ENCODE results near the gene KMT5B. TPM values are rescaled to one million over a fixed set of nuclear protein-coding genes. Genes with fewer than 3 reads are reported as not detected.
A peak's percentile ranks its signal among the peaks of the same experiment; 100 is the strongest.

Gene KMT5B
- polyA plus RNA-seq, 10 donors = 30.1 to 52.8 (median 44.7) TPM

DNA sequence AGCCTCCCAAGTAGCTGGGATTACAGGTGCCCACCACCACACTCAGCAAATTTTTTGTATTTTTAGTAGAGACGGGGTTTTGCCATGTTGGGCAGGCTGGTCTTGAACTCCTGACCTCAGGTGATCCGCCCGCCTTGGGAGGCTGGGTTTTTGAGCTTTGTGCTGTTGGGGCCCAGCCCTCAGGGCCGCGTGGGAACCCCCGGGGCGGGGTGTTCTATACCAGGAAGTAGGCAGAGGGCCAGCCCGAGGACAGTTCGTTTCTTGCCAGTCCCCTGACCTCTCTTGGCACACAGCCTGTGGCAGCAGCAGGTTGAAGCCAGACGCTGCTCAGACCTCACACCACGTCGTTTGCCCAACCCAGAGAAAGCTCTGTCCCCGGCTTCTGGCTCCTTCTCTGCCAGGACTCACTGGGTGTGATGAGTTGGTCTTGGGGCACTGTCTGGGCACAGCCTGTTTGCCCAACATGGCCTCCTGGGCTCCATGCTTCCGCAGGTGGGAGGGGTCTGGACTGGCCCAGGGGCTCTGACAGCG lies 67.0 kb downstream of the KMT5B start:
- peak in 1 of 3 donors; percentile 29 for DNase-seq

DNA sequence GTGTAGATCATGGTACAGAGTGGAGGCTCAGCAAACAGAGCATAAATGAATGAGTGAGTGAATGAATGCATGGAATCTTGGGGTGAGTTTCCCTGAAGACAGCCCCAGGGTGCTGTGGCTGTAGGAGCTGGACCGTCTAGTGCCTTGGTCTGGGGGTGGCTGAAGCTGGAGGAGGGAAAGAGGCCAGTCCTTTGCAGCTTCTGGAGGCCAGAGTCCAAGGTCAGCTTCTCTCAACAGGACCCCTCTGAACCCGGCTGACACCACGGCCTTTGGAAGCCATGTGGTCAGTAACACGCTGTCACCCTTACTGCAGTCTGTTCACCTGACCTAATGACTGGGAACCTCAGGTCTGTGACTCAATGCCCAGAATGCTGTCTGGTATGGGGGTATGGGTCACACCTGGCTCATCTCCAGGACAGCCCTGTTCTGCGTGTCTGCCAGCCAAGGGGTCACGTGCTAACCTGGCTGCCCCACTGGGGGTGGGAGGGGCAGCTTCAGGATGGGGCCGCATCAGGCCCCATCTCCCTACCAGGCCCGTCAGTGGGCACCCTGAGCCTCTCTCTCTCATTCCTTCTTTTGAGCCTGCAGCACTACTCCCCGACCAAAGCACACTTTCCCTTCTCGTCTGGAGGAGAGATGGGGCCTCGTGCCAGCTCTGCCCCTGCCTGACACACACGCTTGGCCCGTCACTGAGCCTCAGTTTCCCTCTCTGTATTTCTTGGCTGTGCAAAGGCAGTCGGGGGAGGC lies 67.8 kb downstream of the KMT5B start:
- no peak for DNase-seq

DNA sequence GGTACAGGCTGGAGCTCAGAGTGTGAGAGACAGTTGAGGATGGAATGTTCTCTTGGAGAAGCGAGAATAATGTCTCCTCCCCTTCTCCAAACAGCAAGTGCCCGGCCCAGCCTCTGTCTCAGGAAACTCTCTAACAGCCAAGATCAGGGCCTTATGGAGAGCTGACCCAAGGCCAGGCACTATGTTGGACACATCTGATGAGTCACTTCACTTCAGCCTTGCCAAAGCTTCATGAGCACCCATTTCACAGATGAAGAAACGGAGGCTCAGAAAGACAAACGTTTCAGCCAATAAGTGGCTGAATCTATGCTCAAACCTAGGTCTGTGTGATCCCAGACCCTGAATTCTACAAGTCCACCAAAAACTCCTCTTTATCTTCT lies 69.8 kb downstream of the KMT5B start:
- no peak for DNase-seq

DNA sequence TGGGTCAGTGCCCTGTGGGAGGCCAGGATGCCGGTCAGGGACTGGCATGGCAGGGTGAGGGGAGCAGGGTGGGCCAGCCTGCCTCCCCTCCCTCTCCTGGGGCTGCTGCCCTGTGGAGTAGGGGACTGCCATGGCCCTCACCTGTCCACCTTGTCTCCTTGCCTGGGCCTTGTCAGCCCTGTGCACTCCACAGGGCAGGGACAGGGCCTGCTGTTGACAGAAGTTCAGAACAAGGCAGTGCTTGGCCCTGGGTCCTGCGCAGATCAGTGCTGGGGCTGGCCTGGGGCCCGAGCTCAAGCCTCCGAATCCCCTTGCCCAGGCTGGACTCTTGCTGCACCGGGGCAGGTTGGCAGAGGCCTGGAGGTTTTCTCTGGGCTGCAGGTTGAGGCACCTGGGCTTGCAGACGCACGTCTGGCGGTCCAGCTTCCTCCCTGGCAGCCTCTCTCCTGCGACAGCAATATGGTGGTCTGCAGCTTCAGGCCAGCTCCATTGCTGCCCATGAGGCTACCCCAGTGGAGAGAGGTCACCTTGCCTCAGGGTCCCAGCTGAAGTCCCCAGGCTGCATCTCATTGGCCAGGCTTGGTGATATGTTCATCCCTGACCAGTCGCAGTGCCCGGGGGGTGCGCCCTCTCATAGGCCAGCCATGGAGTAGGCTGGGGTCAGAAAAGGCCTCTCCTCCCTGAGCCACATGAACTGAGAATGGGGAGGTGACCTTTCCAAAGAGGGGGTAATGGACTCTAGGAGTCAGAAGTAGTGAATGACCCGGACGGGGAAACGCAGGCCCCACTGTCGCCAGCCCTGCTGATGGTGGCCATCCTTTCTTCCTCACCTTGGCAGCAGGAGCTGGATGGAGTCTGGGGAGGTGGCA lies 70.4 kb downstream of the KMT5B start:
- DNase-seq = no peak

DNA sequence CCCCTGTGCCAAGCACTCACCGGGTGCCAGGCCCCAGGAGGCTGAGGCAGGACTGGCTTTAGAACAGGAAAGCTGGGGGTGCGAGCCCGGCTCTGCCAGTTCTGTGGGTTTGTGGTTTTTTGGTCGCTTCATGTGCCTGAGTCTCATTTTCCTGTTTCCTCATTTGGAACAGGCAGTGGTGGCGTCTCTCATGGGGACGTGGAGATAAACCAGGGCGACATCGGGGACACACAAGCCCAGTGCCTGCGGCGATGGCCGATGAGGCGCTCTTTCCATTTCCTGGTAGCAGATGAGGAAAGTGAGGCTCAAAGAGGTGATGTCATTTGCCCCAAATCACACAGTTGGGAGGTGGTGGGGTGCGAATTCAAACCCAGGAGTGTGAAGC lies 71.1 kb downstream of the KMT5B start:
- no peak for DNase-seq

DNA sequence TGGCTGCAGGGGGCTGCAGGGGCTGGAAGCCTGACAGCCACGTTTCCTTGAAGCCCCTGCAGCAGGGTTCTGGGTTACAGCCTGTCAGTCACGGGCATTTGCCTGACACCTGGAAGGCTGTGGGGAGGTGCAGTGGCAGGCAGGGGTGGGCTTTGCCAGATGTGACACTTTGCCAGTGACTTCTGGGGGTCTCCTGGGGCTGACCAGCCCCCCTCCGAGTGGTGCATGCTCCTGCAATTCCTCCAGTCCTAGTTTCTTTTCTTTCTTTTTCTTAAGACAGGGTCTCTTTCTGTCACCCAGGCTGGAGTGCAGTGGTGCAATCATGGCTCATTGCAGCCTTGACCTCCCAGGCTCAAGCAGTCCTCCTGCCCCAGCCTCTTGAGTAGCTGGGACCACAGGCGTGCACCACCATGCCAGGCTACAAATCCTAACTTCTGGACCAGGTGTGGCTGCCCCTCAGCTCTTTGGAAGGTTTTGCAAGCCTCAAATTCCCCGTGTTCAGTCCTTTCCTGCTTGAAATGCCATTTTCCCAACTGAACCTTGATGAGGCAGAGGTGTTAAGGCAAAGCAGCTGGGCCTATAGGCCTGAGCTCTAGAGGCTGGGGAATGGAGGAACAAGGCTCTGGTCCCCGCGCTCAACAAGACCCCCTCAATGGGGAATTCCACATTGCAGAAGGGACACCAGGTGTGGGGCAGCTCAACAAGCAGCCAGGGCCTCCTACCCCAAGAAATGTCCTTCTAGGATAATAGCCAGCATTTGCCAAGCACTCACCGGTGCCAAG lies 71.7 kb downstream of the KMT5B start:
- DNase-seq = no peak

DNA sequence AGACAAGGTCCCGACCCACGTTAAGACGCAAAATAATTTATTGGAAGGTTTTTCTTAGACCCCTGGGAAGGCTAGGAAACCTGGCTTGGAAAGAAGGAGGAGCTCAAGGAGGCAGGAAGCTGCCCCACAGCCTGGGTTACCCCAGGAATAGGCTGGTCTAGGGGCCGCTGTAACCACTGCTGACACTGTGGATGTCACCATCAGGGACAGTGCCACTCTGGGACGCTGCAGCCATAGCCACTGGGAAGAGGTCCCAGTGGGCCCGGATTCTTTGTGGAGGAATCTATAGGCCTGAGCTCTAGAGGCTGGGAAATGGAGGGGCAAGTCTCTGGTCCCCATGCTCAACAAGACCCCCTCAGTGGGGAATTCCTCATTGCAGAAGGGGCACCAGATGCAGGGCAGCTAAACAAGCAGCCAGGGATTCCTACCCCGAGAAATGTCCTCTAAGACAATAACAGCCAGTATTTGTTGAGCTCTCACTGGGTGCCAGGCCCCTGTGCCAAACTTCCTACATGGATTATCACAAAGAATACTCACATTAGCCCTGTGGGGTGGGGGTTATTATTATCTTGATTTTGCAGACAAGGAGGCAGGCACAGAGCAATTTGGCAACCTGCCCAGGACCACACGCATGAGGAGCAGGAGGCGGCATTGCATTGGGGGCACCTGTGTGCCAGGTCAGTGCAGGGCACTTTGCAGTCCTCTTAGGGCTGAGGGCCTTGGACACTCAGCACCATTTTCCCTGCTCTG lies 72.4 kb downstream of the KMT5B start:
- DNase-seq = no peak

DNA sequence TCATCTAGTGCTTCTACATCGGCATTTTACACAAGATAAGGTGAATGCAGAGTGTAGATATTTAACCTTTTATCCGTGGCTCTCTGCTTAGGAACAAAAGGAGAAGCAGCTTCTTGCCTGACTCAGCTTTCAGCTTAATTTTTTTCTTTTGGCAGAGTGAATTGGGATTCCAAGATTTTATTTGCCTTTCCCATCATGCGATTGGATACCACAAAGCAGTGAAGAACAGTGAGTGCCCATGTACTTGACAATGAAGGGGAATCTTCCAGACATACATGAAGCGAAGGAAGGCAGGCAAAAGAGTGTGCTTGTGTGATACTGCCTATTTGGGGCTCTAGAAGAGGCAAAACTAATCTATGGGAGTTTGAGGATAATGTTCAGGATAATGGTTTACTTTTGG lies 74.9 kb downstream of the KMT5B start:
- no peak for DNase-seq

DNA sequence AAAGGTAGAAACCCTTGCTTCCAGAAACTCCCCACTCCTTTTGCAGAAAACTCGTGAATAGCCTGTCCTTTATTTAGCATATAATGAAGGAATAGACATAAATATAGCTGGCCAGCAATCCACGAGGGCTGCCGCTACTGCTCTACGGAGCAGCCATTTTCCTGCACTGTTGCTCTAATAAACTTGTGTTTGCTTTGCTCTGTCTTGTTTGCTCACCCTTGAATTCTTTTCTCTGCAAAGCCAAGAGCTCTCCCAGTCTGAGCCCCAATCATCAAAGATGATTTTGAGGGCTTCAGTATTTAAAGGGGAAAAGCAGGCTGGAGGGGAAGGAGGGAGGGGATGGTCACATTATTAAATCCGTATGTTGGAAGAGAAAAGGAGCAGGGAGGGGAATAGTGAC lies 75.3 kb downstream of the KMT5B start:
- peak in 1 of 3 donors; percentile 39 for DNase-seq

DNA sequence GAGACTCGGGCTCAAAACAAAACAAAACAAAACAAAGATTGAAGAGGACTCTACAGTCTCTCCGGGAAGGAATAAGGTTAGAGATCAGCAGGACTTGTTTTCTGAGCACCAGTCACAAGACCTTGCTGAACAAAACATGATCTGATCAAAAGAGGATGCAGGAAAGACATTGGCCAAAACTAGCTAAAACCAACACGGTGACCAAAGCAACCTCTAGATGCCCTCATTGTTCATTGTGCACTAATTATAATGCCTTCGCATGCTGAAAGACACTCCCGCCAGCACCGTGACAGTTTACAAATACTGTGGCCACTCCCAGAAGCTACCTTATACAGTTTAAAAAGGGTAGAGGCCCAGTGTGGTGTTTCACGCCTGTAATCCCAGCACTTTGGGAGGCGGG lies 76.2 kb downstream of the KMT5B start:
- DNase-seq = no peak

DNA sequence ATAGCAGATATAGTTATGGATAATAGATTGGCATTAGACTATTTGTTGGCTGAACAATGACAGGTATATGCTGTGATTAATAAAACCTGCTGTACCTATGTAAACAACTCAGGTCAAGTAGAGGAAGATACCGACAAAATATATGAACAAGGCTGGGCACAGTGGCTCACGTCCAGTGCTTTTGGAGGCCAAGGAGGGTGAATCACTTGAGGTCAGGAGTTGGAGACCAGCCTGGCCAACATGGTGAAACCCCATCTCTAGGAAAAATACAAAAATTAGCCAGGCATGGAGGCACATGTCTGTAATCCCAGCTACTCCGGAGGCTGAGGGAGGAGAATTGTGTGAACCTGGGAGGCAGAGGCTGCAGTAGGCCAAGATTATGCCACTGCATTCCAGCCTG lies 77.9 kb downstream of the KMT5B start:
- DNase-seq = no peak

DNA sequence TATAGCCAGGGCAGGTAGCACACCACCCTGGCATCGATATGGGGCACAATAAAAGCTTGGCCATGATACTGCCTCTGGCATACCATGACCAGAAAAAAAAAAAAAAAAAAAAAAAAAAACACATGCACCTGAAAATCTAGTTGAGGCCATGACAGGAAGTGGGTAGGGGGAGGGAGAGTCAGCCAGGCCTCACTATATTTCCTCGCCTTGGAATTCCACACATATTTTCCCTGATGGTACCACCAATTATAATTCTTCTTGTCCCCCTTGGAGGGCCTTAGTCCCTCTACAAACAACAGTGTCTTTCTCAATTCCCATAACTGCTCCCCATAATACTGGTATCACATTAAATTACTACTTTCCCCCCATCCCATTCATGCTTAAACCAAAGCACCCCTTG lies 79.3 kb downstream of the KMT5B start:
- no peak for DNase-seq

DNA sequence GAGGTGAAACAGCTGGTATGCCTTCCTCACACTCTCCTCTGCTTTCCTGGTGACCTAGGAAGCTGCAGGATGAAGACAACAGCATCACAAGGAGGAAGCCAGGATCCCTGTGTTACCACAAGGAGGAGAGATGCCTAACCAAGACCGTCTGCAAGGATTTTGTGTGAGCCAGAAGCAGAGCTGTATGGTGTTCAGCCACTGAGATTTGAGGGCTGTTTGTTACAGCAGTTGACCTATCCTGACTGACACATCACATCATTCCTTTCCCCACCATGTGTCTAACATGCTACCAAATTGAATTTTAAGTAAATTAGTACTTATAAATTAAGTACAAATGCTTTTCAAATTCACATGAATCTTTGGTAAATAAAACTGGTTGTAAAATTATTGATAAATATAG lies 83.0 kb downstream of the KMT5B start:
- no peak for DNase-seq

DNA sequence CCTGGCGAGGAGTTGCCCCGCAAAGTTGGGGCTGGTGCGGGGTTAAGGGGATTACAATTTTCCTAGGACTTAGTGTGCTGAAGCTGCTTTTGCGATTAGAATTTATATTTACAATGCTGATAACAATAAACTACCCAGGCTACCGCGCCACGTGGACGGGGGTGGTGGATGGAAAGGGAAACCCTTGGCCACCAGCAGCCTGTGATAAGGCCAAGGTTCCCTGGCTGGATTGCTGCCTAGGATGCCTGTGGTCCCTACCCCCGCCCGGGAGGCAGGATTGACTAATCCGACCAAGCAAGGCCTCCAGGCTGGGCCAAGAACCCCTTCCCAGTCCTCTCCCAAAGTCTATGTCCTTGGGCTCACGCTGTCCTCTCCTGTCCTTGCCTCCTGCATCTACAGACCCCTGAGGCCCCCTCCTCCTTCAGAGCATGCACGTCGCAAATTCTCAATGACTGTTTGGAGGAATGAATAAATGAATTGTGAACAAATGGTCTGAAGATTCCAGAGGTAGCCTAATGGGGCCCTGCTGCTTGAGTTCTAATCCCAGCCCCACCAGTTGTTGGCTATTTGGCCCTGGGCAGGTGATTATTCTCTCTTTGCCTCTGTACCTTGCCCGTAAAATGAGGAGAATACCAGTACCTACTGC lies 84.3 kb downstream of the KMT5B start:
- DNase-seq = peak in 2 of 3 donors; percentile 25 to 65

DNA sequence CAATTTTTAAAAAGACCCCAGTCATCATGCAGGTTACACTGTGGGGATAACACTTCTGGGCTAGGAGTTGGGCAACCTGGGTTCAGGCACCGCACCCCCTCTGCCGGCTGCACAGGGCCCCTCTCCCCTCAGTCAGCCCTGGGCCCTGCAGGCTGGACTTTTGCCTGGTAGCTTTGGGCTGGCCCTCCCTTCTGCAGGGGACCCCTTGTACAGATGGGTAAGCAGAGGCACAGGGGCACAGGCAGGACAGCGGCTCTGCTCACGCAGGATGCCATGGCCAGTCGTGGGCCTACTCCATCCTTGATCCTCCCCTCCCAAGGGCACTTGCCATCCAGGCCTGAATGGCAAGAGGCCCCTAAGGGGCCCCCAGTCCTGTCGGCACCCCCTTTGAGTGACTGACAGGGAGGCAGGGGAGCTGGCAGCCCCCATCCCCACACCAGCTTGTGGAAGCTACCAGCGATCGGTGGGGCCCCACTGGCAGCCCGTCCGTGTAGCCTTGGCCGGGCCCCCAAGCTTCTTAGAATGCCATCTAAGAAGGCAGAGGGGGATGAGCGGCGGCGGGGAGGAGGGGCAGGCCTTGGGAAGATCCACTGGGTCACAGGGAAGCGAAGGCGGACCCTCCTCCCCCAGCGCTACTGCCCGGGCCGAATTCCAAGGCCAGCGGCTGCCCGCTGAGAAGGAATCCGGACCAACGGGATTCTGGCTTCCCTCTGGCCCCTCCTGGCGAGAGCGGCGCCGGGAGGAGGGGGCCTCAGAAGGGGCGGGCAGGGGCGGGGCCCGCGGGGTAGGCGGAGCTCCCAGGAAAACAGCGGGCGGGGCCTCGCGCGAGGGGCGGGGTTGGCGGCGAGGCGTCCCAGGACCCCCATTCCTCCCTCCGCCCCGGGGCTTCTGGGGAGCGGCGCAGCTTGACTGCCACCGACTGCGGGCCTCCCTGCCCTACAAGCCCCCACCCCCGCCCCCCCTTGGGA lies 85.1 kb downstream of the KMT5B start:
- DNase-seq = peak; percentile 72 to 89 (median 80)

DNA sequence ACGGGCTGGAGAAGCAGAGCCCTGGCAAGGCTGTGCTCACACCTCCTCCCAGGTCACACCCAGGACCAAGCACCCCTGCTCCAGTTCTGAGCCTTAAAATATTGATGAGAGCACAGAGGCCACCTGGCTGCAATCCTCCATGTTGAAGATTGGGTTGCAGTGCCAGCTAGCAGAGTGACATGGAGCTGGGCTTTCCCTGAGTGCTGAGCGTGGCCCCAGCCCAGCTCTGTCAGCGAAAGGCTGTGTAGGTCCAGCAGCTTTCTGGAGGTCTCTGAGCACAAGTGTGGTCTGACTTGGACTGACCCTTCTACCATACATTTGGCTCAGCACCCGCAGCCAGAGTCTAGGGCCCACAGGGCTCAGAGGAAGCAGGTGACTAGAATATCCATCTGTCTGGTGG lies 87.9 kb downstream of the KMT5B start:
- DNase-seq = no peak

DNA sequence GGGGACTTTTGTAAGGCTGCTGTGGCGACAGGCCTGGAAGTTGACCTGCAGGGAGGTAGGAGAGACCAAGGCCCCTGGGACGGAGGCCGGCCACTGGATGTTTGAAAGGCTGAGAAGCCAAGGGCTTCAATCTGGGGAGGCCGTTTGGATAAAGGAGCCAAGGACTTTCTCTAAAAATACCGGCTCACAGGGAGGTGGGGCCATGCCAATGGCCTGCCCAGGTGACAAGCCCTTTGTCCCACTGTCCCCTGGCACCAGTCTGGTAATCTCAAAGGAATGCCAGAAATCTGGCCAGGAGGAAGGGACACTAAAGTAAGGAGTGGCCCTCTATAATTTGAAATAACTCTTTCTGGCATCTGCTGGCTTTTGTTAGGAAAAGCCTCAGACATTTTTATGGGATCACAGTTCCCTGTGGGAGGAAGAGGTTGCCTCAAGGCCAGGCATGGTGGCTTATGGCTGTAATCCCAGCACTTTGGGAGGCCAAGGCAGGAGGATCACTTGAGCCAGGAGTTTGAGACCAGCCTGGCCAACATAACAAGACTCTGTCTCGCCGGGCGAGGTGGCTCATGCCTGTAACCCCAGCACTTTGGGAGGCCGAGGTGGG lies 90.1 kb downstream of the KMT5B start:
- DNase-seq = no peak

DNA sequence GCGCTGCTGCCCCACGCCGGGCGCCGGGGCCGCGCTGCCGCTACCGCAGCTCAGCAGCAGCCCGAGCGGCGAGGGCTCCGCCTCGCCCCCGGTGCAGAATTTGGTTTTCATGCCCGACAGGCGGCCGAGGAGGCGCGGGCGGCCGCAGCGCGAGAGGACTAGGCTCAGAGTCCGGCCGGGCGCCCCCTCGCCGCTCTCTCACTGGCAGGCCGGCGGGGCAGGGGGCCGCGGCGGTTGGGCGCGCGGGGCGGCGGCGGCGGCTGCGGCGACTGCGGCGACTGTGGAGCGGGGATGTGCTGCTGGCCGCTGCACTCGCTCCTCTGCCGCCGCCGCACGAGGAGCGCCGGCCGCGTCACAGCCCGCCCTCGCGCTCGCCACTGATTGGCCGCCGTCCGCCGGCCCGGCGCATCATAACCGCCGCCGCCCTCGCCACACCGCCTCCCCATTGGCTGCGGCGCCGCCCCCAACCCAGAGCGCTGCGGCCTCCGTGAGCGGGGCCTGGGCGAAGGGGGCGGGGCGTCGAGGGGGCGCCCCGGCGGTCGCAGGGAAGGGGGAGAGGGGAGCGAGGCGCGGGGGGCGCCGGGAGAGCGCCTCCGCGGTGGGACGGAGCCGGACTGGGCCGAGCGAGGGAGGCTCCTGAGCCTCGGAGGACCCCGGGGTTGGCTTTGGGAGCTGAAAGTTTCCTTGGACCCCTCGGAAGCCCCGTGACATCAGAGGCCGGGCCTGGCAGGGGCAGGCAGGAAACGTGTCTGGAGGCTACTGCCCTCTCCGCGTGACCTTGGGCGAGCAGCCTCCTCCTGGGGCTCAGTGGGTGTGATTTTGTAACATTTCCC lies 91.8 kb downstream of the KMT5B start, which contains the start of gene CHKA:
Gene CHKA (minus strand): TSS at position 322 of the 833 bp plus-strand sequence. CDS start 211 bp downstream, at position 111.
- peak; percentile 93 to 98 (median 94) for DNase-seq

Measured in muscle of back (tissue), 11 donors.